Osteoblast (primary cell): ENCODE results near the gene BCL2L1. TPM values are rescaled to one million over a fixed set of nuclear protein-coding genes. Genes with fewer than 3 reads are reported as not detected.
A peak's percentile ranks its signal among the peaks of the same experiment; 100 is the strongest.

Experiments used
- DNase-seq: peaks from one replicate; pipeline ENCODE4 v3.0.0; 2011; ENCODE audit warnings: low spot score, mixed read lengths; ENCODE audit not compliant: insufficient read length; ENCODE audit errors: missing footprints
- H2AFZ ChIP-seq: 2 replicates; pipeline ENCODE4 v1.6.0; 2011; ENCODE audit warnings: mild to moderate bottlenecking, low read length
- H3K27ac ChIP-seq: 2 replicates; pipeline ENCODE4 v1.5.1; 2011; ENCODE audit warnings: mild to moderate bottlenecking, low read depth, low read length, moderate library complexity
- H3K27me3 ChIP-seq: 2 replicates; pipeline ENCODE4 v1.6.0; 2012; ENCODE audit warnings: mild to moderate bottlenecking, control low read depth, inconsistent platforms, low read length, moderate library complexity; ENCODE audit not compliant: insufficient read depth
- H3K36me3 ChIP-seq: 2 replicates; pipeline ENCODE4 v1.5.1; 2011; ENCODE audit warnings: mild to moderate bottlenecking, low read length, control low read depth, moderate library complexity; ENCODE audit not compliant: insufficient read depth
- H3K4me1 ChIP-seq: 2 replicates; pipeline ENCODE4 v1.5.1; 2011; ENCODE audit warnings: mild to moderate bottlenecking, low read length, control low read depth, moderate library complexity; ENCODE audit not compliant: insufficient read depth
- H3K4me2 ChIP-seq: 2 replicates; pipeline ENCODE4 v1.6.0; 2011; ENCODE audit warnings: mild to moderate bottlenecking, low read length; ENCODE audit not compliant: insufficient read depth
- H3K4me3 ChIP-seq: fragments of 200-600 bp; sonication (generic); 3 replicates; pipeline ENCODE4 v1.5.1; 2012; ENCODE audit warnings: mild to moderate bottlenecking, low read length, inconsistent platforms; ENCODE audit not compliant: insufficient read depth
- H3K79me2 ChIP-seq: 2 replicates; pipeline ENCODE4 v1.6.0; 2012; ENCODE audit warnings: mild to moderate bottlenecking, low read length, control low read depth, inconsistent platforms; ENCODE audit not compliant: insufficient read depth
- H3K9me3 ChIP-seq: 2 replicates; pipeline ENCODE4 v1.5.1; 2011; ENCODE audit warnings: low read depth, low read length, control low read depth
- H4K20me1 ChIP-seq: 2 replicates; pipeline ENCODE4 v1.6.0; 2012; ENCODE audit warnings: mild to moderate bottlenecking, low read length, control low read depth; ENCODE audit not compliant: insufficient read depth
- CTCF ChIP-seq: IDR thresholded peaks from 2 replicates; pipeline ENCODE4 v1.5.1; 2011; ENCODE audit warnings: mild to moderate bottlenecking, low read depth, low read length, moderate library complexity; ENCODE audit errors: extremely low read depth
- total RNA-seq: library from RNA; depleted of rRNA; stranded (reverse); fragments of >200 nt; gene quantifications from 2 replicates; pipeline ENCODE4 v1.2.3, GENCODE V29; 2012

BCL2L1 gene
- total RNA-seq, 1 donor, result 127 TPM

DNA sequence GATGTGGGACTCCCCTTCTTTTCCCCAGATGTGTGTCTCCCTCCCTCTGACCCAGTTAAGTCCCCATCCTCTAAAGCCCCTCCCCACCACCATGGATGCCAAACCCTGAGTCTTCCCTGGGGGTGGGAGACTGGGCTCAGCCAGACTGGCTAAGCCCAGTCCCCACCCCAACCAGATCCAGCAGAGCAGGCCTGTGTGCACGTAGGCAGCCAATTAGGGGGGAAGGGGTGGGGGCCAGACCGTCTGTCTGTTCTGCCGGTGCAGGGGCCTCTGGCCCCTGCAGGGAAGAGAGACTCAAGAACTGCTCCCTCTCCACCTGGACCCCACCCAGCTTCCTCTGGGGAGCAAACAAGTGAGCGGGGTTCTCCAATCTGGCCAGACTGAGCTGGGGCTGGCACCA, 84.4 kb downstream of the BCL2L1 start:
- Histone ChIP-seq H4K20me1 (no peaks in the 10 kb centered on the region), H2AFZ (no peak overlapping the region), H3K79me2 (no peaks in the 10 kb centered on the region), H3K27me3 (peaks cover 24% of the 10 kb centered on the region), H3K9me3 (no peaks in the 10 kb centered on the region), H3K36me3 (no peaks in the 10 kb centered on the region), H3K4me3 (no peak overlapping the region), H3K27ac (no peak overlapping the region), H3K4me1 (no peaks in the 10 kb centered on the region), H3K4me2 (no peak overlapping the region)
- DNase-seq, result no peak
- TF ChIP-seq CTCF, result no peak

GRCh38 chr20:31637660-31638059, 85.0 kb downstream of the BCL2L1 start, which contains the start of gene COX4I2:
Gene COX4I2 (plus strand): TSS chr20:31637912. CDS start chr20:31639018, 1,106 bp downstream.
- H3K27ac ChIP-seq, result no peak within 1 kb of the TSS
- H3K4me2 ChIP-seq, result no peak within 1 kb of the TSS
- H3K36me3 ChIP-seq, result no peaks in the 10 kb centered on the region
- no peak within 1 kb of the TSS for H3K4me3 ChIP-seq
- TF ChIP-seq CTCF, result no peak
- no peak for DNase-seq
- no peaks in the 10 kb centered on the region for H4K20me1 ChIP-seq
- peaks cover 24% of the 10 kb centered on the region for H3K27me3 ChIP-seq
- no peak within 1 kb of the TSS for H2AFZ ChIP-seq
- no peaks in the 10 kb centered on the region for H3K79me2 ChIP-seq
- no peaks in the 10 kb centered on the region for H3K4me1 ChIP-seq
- no peaks in the 10 kb centered on the region for H3K9me3 ChIP-seq

DNA sequence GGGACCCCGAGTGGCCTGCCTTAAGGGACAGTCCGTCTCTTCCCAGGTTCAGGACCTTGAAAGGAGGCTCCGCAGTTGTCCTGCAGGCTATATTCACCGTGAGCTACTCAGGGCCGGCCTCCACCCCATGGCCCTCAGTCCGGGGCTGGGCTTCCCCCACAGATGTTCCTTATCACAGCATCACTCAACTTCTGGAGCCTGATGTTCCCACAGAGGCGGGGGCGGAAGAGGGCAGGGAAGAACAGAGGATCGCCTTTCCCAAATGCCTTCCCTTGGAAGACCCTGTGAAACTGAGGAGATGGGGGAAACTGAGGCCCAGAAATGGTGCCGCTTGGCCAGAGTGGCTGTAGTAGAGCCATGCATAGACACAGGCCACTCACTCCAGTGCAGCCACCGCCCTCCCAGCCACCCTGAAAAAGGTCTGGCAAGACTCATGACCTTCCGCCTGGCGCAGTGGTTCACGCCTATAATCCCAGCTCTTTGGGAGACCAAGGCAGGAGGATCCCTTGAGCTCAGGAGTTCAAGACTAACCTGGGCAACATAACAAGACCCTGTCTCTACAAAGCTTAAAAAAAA, 89.2 kb downstream of the BCL2L1 start:
- Histone ChIP-seq H3K79me2 (no peaks in the 10 kb centered on the region), H3K27ac (no peak overlapping the region), H3K27me3 (peaks cover 11% of the 10 kb centered on the region), H3K4me1 (no peaks in the 10 kb centered on the region), H2AFZ (no peak overlapping the region), H3K4me2 (no peak overlapping the region), H3K9me3 (no peaks in the 10 kb centered on the region), H4K20me1 (no peaks in the 10 kb centered on the region), H3K36me3 (no peaks in the 10 kb centered on the region), H3K4me3 (no peak overlapping the region)
- TF ChIP-seq CTCF, result no peak
- no peak for DNase-seq

DNA sequence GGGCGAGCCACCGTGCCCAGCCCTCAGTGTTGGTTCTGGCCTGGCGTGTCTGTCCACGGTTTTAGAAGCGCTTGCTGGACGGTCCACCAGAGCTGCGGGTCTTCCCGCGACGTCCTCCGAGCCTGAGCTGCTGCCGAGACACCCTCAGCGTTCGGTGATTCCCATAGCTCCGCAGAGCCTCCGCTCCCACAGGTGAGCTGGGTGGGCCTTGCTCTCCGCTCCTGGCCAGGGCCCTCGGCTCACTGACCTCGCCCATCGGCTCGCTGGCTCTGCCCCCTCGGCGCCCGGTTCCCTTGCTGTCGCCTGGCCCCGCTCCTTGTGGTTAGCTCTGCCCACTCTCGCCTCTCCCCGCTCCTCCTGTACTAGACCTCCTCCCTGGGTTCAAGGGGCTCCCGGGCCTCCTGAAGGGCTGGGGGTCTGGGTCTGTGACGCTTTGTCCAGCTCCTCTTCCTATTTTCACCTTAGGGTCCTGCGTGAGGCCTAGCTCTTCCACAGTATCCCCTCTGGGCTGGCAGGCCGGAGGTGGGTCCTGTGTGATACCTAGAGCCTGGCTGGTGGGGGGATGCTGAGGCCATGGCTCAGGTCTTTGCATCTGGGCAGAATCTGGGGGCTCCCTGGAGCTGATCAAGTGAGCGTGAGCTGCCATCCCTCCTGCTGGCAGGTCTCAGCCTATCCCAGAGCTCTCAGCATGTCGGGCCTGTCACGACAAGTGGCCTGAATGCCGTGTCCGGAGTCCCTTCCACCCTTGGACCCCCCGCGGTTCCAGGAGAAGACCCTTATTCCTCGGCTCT, 89.9 kb downstream of the BCL2L1 start:
- peak; percentile 69 for DNase-seq
- Histone ChIP-seq H3K79me2 (no peaks in the 10 kb centered on the region), H4K20me1 (no peaks in the 10 kb centered on the region), H2AFZ (no peak overlapping the region), H3K4me1 (no peaks in the 10 kb centered on the region), H3K9me3 (no peaks in the 10 kb centered on the region), H3K36me3 (no peaks in the 10 kb centered on the region), H3K4me2 (no peak overlapping the region), H3K27ac (no peak overlapping the region), H3K4me3 (no peak overlapping the region), H3K27me3 (peaks cover 4% of the 10 kb centered on the region)
- no peak for TF ChIP-seq CTCF
